GM23338 (cell line): ENCODE measurements around the gene NRXN2.

Source experiments
- CREB1 ChIP-seq: fragments of 250-450 bp; sonication (Bioruptor Pico); IDR thresholded peaks from 2 replicates; pipeline ENCODE4 v1.5.0; 2020; ENCODE audit warnings: low read depth, mild to moderate bottlenecking, moderate library complexity
- CTCF ChIP-seq, 2 experiments: fragments of 200-600 bp in 1 of 2; sonication (generic) in 1 of 2; conservative IDR thresholded peaks; 2 replicates each; pipeline versions ENCODE4 v1.5.1 to v1.6.1; 2016 to 2017; ENCODE audit warnings: antibody characterized with exemption in 2 of 2, low read depth in 2 of 2, mild to moderate bottlenecking in 2 of 2, moderate library complexity in 1 of 2
- EZH2 ChIP-seq: fragments of 200-600 bp; sonication (generic); IDR thresholded peaks from one replicate; pipeline ENCODE4 v1.8.0; 2017; ENCODE audit warnings: antibody characterized with exemption, mild to moderate bottlenecking, low read depth; ENCODE audit not compliant: unreplicated experiment
- EZH2phosphoT487 ChIP-seq: fragments of 200-600 bp; sonication (generic); IDR thresholded peaks from one replicate; pipeline ENCODE4 v1.8.1; 2018; ENCODE audit warnings: antibody characterized with exemption; ENCODE audit not compliant: unreplicated experiment
- POLR2AphosphoS5 ChIP-seq: IDR thresholded peaks from 2 replicates; pipeline ENCODE4 v1.6.1; 2016; ENCODE audit warnings: antibody characterized with exemption, low read depth
- REST ChIP-seq: IDR thresholded peaks from one replicate; pipeline ENCODE4 v1.6.1; 2018; ENCODE audit warnings: antibody characterized with exemption; ENCODE audit not compliant: unreplicated experiment

- TF ChIP-seq EZH2phosphoT487: no peak
- TF ChIP-seq CTCF (conservative IDR thresholded peaks at IDR 0.05; ENCODE audit: low read depth in 2 of 2): no peak
- no peak for TF ChIP-seq REST
- TF ChIP-seq CREB1 (CRISPR knock-in tag): no peak
- no peak for TF ChIP-seq EZH2
- TF ChIP-seq POLR2AphosphoS5: no peak
Measured at GRCh38 chr11:64605656-64606585, 117.1 kb downstream of the NRXN2 start.
